Mammary epithelial cell (primary cell): ENCODE data around the gene CNTROB.

ENCODE experiments used
- EZH2 ChIP-seq: IDR thresholded peaks from 2 replicates; pipeline ENCODE4 v1.6.1; 2012; ENCODE audit warnings: low read length, inconsistent platforms, borderline replicate concordance
- TF ChIP-seq, protein P1 (sequence below), 2 donors: IDR thresholded peaks in 1 of 2; conservative IDR thresholded peaks in 1 of 2; 2 replicates each; pipeline ENCODE4 v1.5.1; 2011 to 2012; ENCODE audit warnings: inconsistent platforms in 2 of 2, low read length in 2 of 2, mild to moderate bottlenecking in 2 of 2, control low read depth in 1 of 2, low read depth in 1 of 2; ENCODE audit not compliant: insufficient read depth in 1 of 2; ENCODE audit errors: extremely low read depth in 1 of 2

GRCh38 chr17:7950578-7950977 is 18.6 kb downstream of the CNTROB start:
- TF ChIP-seq, protein P1, sequence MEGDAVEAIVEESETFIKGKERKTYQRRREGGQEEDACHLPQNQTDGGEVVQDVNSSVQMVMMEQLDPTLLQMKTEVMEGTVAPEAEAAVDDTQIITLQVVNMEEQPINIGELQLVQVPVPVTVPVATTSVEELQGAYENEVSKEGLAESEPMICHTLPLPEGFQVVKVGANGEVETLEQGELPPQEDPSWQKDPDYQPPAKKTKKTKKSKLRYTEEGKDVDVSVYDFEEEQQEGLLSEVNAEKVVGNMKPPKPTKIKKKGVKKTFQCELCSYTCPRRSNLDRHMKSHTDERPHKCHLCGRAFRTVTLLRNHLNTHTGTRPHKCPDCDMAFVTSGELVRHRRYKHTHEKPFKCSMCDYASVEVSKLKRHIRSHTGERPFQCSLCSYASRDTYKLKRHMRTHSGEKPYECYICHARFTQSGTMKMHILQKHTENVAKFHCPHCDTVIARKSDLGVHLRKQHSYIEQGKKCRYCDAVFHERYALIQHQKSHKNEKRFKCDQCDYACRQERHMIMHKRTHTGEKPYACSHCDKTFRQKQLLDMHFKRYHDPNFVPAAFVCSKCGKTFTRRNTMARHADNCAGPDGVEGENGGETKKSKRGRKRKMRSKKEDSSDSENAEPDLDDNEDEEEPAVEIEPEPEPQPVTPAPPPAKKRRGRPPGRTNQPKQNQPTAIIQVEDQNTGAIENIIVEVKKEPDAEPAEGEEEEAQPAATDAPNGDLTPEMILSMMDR (conservative IDR thresholded peaks at IDR 0.05 in 1 of 2, IDR thresholded peaks at IDR 0.05 in 1 of 2; ENCODE audit: extremely low read depth in 1 of 2, insufficient read depth in 1 of 2, low read depth in 1 of 2, low read length in 2 of 2): no peak
- no peak for TF ChIP-seq EZH2
